Spleen (tissue), 11 donors: ENCODE results near the gene C6orf132. TPM values are rescaled to one million over a fixed set of nuclear protein-coding genes. Genes with fewer than 3 reads are reported as not detected.

Source experiments
- DNase-seq: peaks from one replicate; pipeline ENCODE4 v3.0.0-alpha.2; 2020
- H3K27ac ChIP-seq, 8 donors: fragments of 200-600 bp; sonication (generic) in 7 of 8; 1 replicate in 4 of 8; 2 replicates in 4 of 8; pipeline versions ENCODE4 v1.5.0 to v1.8.0; 2016 to 2021; ENCODE audit warnings: inconsistent platforms in 4 of 8, mild to moderate bottlenecking in 4 of 8, moderate library complexity in 1 of 8
- H3K27me3 ChIP-seq, 7 donors: fragments of 200-600 bp; sonication (generic) in 6 of 7; replicated peaks in 1 of 7; 1 replicate in 4 of 7; 2 replicates in 3 of 7; pipeline versions ENCODE4 v1.5.0 to v1.8.0; 2016 to 2021; ENCODE audit warnings: inconsistent platforms in 3 of 7, mild to moderate bottlenecking in 1 of 7
- H3K36me3 ChIP-seq, 6 donors: fragments of 200-600 bp; sonication (generic) in 5 of 6; 1 replicate in 4 of 6; 2 replicates in 2 of 6; pipeline versions ENCODE4 v1.5.0 to v1.8.0; 2016 to 2021; ENCODE audit warnings: inconsistent platforms in 2 of 6
- H3K4me1 ChIP-seq, 6 donors: fragments of 200-600 bp; sonication (generic) in 5 of 6; 1 replicate in 3 of 6; 2 replicates in 3 of 6; pipeline versions ENCODE4 v1.5.0 to v1.8.0; 2016 to 2021; ENCODE audit warnings: inconsistent platforms in 3 of 6
- H3K4me3 ChIP-seq, 8 donors: fragments of 200-600 bp; sonication (generic) in 7 of 8; 1 replicate in 4 of 8; 2 replicates in 4 of 8; pipeline versions ENCODE4 v1.5.0 to v1.8.0; 2016 to 2021; ENCODE audit warnings: inconsistent platforms in 4 of 8, mild to moderate bottlenecking in 4 of 8, moderate library complexity in 2 of 8
- H3K9me3 ChIP-seq, 8 donors: fragments of 200-600 bp; sonication (generic) in 7 of 8; 1 replicate in 4 of 8; 2 replicates in 4 of 8; pipeline versions ENCODE4 v1.5.0 to v1.8.0; 2016 to 2021; ENCODE audit warnings: inconsistent platforms in 4 of 8
- POLR2A ChIP-seq, 3 donors: fragments of 450-650 bp; IDR thresholded peaks; one replicate each; pipeline ENCODE4 v1.5.1; 2017; ENCODE audit warnings: antibody characterized with exemption in 3 of 3, mild to moderate bottlenecking in 1 of 3
- POLR2AphosphoS5 ChIP-seq, 3 donors: sonication (generic); formaldehyde crosslinking; IDR thresholded peaks; one replicate each; pipeline ENCODE4 v1.5.1; 2017; ENCODE audit warnings: antibody characterized with exemption in 3 of 3
- WGBS, 5 donors: extraction: QIAGEN DNeasy Blood & Tissue Kit in 3 of 5; methylation state at CpG; one replicate each; pipeline versions ENCODE4 v1.1.5 to v1.1.7; 2013 to 2018; 5-methylcytosine and 5-hydroxymethylcytosine counted together
- intact Hi-C: fragments of 100-400 bp; cut with DNase I; formaldehyde crosslinking; loops from one replicate; pipeline ENCODE4 v1.15.0; 2023; ENCODE audit warnings: low total_unique reads
- polyA plus RNA-seq, 3 donors: library from polyadenylated mRNA; stranded (reverse); fragments of 200-250 nt; gene quantifications; one replicate each; pipeline ENCODE4 v1.2.1, GENCODE V29; 2013
- total RNA-seq, 7 donors: library from RNA; depleted of rRNA in 3 of 7; stranded (reverse); fragments of >200 nt in 3 of 7; fragmentation: NEBNext Ultra II Directional in 4 of 7; extraction: Animal tissue kit (Norgen Biotek cat#: 25700) in 4 of 7; gene quantifications; one replicate each; pipeline versions ENCODE4 v1.1.0 to v1.2.1, GENCODE V29; 2016 to 2021
- TF ChIP-seq, protein P1 (sequence below), 11 experiments: fragments of 200-600 bp in 7 of 11; fragments of 450-650 bp in 4 of 11; sonication (generic) in 4 of 11; IDR thresholded peaks in 8 of 11; conservative IDR thresholded peaks in 3 of 11; 1 replicate in 7 of 11; 2 replicates in 4 of 11; pipeline versions ENCODE4 v1.4.0 to v1.8.0; 2016 to 2021; ENCODE audit warnings: antibody characterized with exemption in 11 of 11, inconsistent platforms in 4 of 11, mild to moderate bottlenecking in 1 of 11
- donor health status: healthy with polysubstance abuse.
- donor health status: DM: no; HTN: no; CAD: no; lungs with moderate emphysema.
- donor health status: DM: no; HTN: no; CAD: no.
- donor health status: Bipolar disorder and iron deficiency.
- donor health status: healthy.
- donor health status: DM: no; HTN: no; CAD: no.
- donor health status: DM: yes; HTN: yes; CAD: no.

C6orf132 gene
- total and polyA plus RNA-seq, 10 donors, result 0.05 to 0.27 (median 0.13) TPM; not detected in 3

- Histone ChIP-seq H3K4me1 (peaks cover 0 to 3% (median 0%) of the 10 kb centered on the region in 6 donors), H3K27ac (no peak overlapping the region), H3K4me3 (no peak overlapping the region), H3K27me3 (peaks cover 0 to 5% (median 0%) of the 10 kb centered on the region in 7 donors), H3K36me3 (no peaks in the 10 kb centered on the region), H3K9me3 (no peaks in the 10 kb centered on the region)
- WGBS, 5 donors, result 73 to 91% (median 83%) methylated on average over 9 of the region's 9 CpGs
- DNase-seq, result no peak
- intact Hi-C loops, result loop anchor here (5.0 kb wide), 1 partner anchor 88 kb away; no protein-coding TSS in a partner anchor
- TF ChIP-seq POLR2A (IDR thresholded peaks at IDR 0.05) (no peak), POLR2AphosphoS5 (IDR thresholded peaks at IDR 0.05) (no peak)
- TF ChIP-seq, protein P1, sequence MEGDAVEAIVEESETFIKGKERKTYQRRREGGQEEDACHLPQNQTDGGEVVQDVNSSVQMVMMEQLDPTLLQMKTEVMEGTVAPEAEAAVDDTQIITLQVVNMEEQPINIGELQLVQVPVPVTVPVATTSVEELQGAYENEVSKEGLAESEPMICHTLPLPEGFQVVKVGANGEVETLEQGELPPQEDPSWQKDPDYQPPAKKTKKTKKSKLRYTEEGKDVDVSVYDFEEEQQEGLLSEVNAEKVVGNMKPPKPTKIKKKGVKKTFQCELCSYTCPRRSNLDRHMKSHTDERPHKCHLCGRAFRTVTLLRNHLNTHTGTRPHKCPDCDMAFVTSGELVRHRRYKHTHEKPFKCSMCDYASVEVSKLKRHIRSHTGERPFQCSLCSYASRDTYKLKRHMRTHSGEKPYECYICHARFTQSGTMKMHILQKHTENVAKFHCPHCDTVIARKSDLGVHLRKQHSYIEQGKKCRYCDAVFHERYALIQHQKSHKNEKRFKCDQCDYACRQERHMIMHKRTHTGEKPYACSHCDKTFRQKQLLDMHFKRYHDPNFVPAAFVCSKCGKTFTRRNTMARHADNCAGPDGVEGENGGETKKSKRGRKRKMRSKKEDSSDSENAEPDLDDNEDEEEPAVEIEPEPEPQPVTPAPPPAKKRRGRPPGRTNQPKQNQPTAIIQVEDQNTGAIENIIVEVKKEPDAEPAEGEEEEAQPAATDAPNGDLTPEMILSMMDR (IDR thresholded peaks at IDR 0.05 in 8 of 11, conservative IDR thresholded peaks at IDR 0.05 in 3 of 11), result no peak
Measured at GRCh38 chr6:42165016-42165415, 22.6 kb upstream of the C6orf132 start.

GRCh38 chr6:42163981-42164380 lies 21.6 kb upstream of the C6orf132 start:
- H3K4me1 ChIP-seq, result peaks cover 0 to 3% (median 0%) of the 10 kb centered on the region in 6 donors
- intact Hi-C loops, result no loop called here
- no peak for DNase-seq
- 17 to 50% (median 46%) methylated on average over 1 of the region's 1 CpG for WGBS, 5 donors
- no peaks in the 10 kb centered on the region for H3K9me3 ChIP-seq
- peaks cover 0 to 11% (median 0%) of the 10 kb centered on the region in 7 donors for H3K27me3 ChIP-seq
- H3K36me3 ChIP-seq, result no peaks in the 10 kb centered on the region
- H3K4me3 ChIP-seq, result no peak overlapping the region
- TF ChIP-seq, protein P1 (IDR thresholded peaks at IDR 0.05 in 8 of 11, conservative IDR thresholded peaks at IDR 0.05 in 3 of 11), result no peak
- TF ChIP-seq POLR2AphosphoS5 (IDR thresholded peaks at IDR 0.05), result no peak
- no peak for TF ChIP-seq POLR2A (IDR thresholded peaks at IDR 0.05)
- H3K27ac ChIP-seq, result no peak overlapping the region

- no peak for DNase-seq
- Histone ChIP-seq H3K9me3 (no peaks in the 10 kb centered on the region), H3K27ac (no peak overlapping the region), H3K27me3 (peaks cover 0 to 20% (median 0%) of the 10 kb centered on the region in 7 donors), H3K4me1 (peaks cover 0 to 3% (median 0%) of the 10 kb centered on the region in 6 donors), H3K4me3 (no peak overlapping the region), H3K36me3 (no peaks in the 10 kb centered on the region)
- 80 to 92% (median 88%) methylated on average over 13 of the region's 13 CpGs for WGBS, 5 donors
- intact Hi-C loops, result no loop called here
- no peak for TF ChIP-seq POLR2A (IDR thresholded peaks at IDR 0.05)
- no peak for TF ChIP-seq POLR2AphosphoS5 (IDR thresholded peaks at IDR 0.05)
- TF ChIP-seq, protein P1 (IDR thresholded peaks at IDR 0.05 in 8 of 11, conservative IDR thresholded peaks at IDR 0.05 in 3 of 11), result no peak
Measured at GRCh38 chr6:42162812-42163211, 20.4 kb upstream of the C6orf132 start.

DNA sequence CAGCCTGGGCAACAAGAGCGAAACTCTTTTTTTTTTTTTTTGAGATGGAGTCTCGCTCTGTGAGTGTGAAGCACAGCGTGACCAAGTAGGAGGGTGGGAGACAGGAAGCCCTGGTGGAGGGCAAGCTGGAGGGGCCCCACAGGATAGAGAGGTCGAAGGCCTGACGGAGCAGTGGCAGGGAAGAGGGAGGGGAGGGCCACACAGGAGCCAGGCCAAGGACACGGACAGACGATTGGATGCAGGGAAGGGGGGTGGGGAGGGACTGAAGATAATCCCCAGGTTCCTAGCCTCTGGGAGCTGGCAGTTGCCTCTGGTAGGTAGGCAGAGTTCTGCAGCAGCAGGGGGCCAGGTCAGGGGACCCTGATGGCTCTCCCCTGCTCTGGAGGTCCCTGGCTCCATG lies 20.0 kb upstream of the C6orf132 start:
- WGBS, 5 donors, result 24 to 45% (median 45%) methylated on average over 7 of the region's 7 CpGs
- Histone ChIP-seq H3K27ac (no peak overlapping the region), H3K27me3 (peaks cover 0 to 20% (median 0%) of the 10 kb centered on the region in 7 donors)

More for the DNA sequence above, 20.0 kb upstream of the C6orf132 start:
- intact Hi-C loops, result no loop called here
- TF ChIP-seq POLR2AphosphoS5 (IDR thresholded peaks at IDR 0.05), result no peak
- TF ChIP-seq POLR2A (IDR thresholded peaks at IDR 0.05), result no peak
- TF ChIP-seq, protein P1 (IDR thresholded peaks at IDR 0.05 in 8 of 11, conservative IDR thresholded peaks at IDR 0.05 in 3 of 11), result no peak
- DNase-seq, result no peak
- H3K36me3 ChIP-seq, result no peaks in the 10 kb centered on the region
- no peaks in the 10 kb centered on the region for H3K9me3 ChIP-seq
- peaks cover 0 to 3% (median 0%) of the 10 kb centered on the region in 6 donors for H3K4me1 ChIP-seq
- H3K4me3 ChIP-seq, result no peak overlapping the region
